Mesenchymal stem cell (in vitro differentiated cells and primary cell): ENCODE results near the gene RNASE13.
"Not testable (repeated sequence)": the region's sequence is repeated elsewhere in the genome, so short reads cannot be mapped to it uniquely, and the experiment has no call there.

ENCODE experiments used
- DNase-seq: peaks from one replicate; pipeline ENCODE4 v3.0.0-alpha.2; 2013
- H2AFZ ChIP-seq: one replicate; pipeline ENCODE4 v1.6.1; 2013; ENCODE audit warnings: low read depth, mild to moderate bottlenecking, control low read depth, inconsistent platforms, low read length, moderate library complexity
- H2AK5ac ChIP-seq: 2 replicates; pipeline ENCODE4 v1.6.1; 2013; ENCODE audit warnings: low read length, moderate library complexity, mild to moderate bottlenecking, inconsistent platforms; ENCODE audit not compliant: severe bottlenecking
- H2BK120ac ChIP-seq: one replicate; pipeline ENCODE4 v1.6.1; 2013; ENCODE audit warnings: low read depth, mild to moderate bottlenecking, inconsistent platforms, low read length, moderate library complexity
- H2BK12ac ChIP-seq, 2 experiments: one replicate each; pipeline ENCODE4 v1.6.1; 2013; ENCODE audit warnings: inconsistent platforms in 2 of 2, low read length in 2 of 2, mild to moderate bottlenecking in 2 of 2, moderate library complexity in 2 of 2, control low read depth in 1 of 2
- H2BK15ac ChIP-seq: one replicate; pipeline ENCODE4 v1.6.1; 2013; ENCODE audit warnings: mild to moderate bottlenecking, low read depth, inconsistent platforms; ENCODE audit not compliant: poor library complexity, severe bottlenecking
- H2BK5ac ChIP-seq: 2 replicates; pipeline ENCODE4 v1.6.1; 2013; ENCODE audit warnings: low read depth, mild to moderate bottlenecking, low read length, control low read depth, inconsistent platforms; ENCODE audit not compliant: poor library complexity, severe bottlenecking
- H3K14ac ChIP-seq, 2 experiments: one replicate each; pipeline ENCODE4 v1.6.1; 2013; ENCODE audit warnings: inconsistent platforms in 2 of 2, low read length in 2 of 2, control low read depth in 1 of 2, mild to moderate bottlenecking in 1 of 2, moderate library complexity in 1 of 2
- H3K18ac ChIP-seq, 2 experiments: one replicate each; pipeline ENCODE4 v1.6.1; 2013; ENCODE audit warnings: inconsistent platforms in 2 of 2, low read length in 2 of 2, control low read depth in 1 of 2, low read depth in 1 of 2, mild to moderate bottlenecking in 1 of 2
- H3K23ac ChIP-seq, 2 experiments: one replicate each; pipeline ENCODE4 v1.6.1; 2013; ENCODE audit warnings: inconsistent platforms in 2 of 2, low read length in 2 of 2, mild to moderate bottlenecking in 2 of 2, moderate library complexity in 2 of 2, control low read depth in 1 of 2
- H3K27ac ChIP-seq: 2 replicates; pipeline ENCODE4 v1.5.1; 2013; ENCODE audit warnings: mild to moderate bottlenecking, moderate library complexity, low read length, control low read depth, inconsistent platforms; ENCODE audit not compliant: poor library complexity, severe bottlenecking
- H3K27me3 ChIP-seq, 2 experiments: 2 replicates each; pipeline versions ENCODE4 v1.6.1 to v1.7.0; 2013; ENCODE audit warnings: low read length in 2 of 2, mild to moderate bottlenecking in 2 of 2, moderate library complexity in 2 of 2, control low read depth in 1 of 2, inconsistent platforms in 1 of 2; ENCODE audit not compliant: control insufficient read depth in 1 of 2, insufficient read depth in 1 of 2
- H3K36me3 ChIP-seq, 2 experiments: 2 replicates each; pipeline versions ENCODE4 v1.6.1 to v1.7.0; 2013; ENCODE audit warnings: low read length in 2 of 2, control low read depth in 1 of 2, inconsistent platforms in 1 of 2, low read depth in 1 of 2, mild to moderate bottlenecking in 1 of 2; ENCODE audit not compliant: insufficient read depth in 2 of 2, control insufficient read depth in 1 of 2
- H3K4ac ChIP-seq, 2 experiments: one replicate each; pipeline ENCODE4 v1.6.1; 2013; ENCODE audit warnings: inconsistent platforms in 2 of 2, low read length in 2 of 2, mild to moderate bottlenecking in 2 of 2, moderate library complexity in 2 of 2, control low read depth in 1 of 2, low read depth in 1 of 2
- H3K4me1 ChIP-seq: 2 replicates; pipeline ENCODE4 v1.6.1; 2013; ENCODE audit warnings: low read depth, low read length, control low read depth; ENCODE audit not compliant: control insufficient read depth, insufficient read depth
- H3K4me2 ChIP-seq: 2 replicates; pipeline ENCODE4 v1.6.1; 2013; ENCODE audit warnings: low read length, mild to moderate bottlenecking, inconsistent platforms; ENCODE audit not compliant: poor library complexity, severe bottlenecking
- H3K4me3 ChIP-seq, 2 experiments: 2 replicates each; pipeline versions ENCODE4 v1.5.1 to v1.7.0; 2013; ENCODE audit warnings: low read length in 2 of 2, mild to moderate bottlenecking in 2 of 2, control low read depth in 1 of 2, low read depth in 1 of 2; ENCODE audit not compliant: insufficient read depth in 1 of 2
- H3K79me1 ChIP-seq: replicated peaks from 2 replicates; pipeline ENCODE4 v1.6.1; 2013; ENCODE audit warnings: mild to moderate bottlenecking, control low read depth, low read length, inconsistent platforms; ENCODE audit not compliant: poor library complexity, severe bottlenecking
- H3K9ac ChIP-seq: 2 replicates; pipeline ENCODE4 v1.7.0; 2013; ENCODE audit warnings: mild to moderate bottlenecking, low read length, moderate library complexity
- H3K9me3 ChIP-seq: 2 replicates; pipeline ENCODE4 v1.7.0; 2013; ENCODE audit warnings: mild to moderate bottlenecking, low read length; ENCODE audit not compliant: control insufficient read depth
- H4K8ac ChIP-seq: one replicate; pipeline ENCODE4 v1.6.1; 2013; ENCODE audit warnings: inconsistent platforms, mild to moderate bottlenecking, low read length, moderate library complexity
- H4K91ac ChIP-seq: one replicate; pipeline ENCODE4 v1.6.1; 2013; ENCODE audit warnings: mild to moderate bottlenecking, low read length, inconsistent platforms
- WGBS: methylation state at CpG from one replicate; pipeline ENCODE4 v1.1.7; 2013; ENCODE audit warnings: mixed read lengths; 5-methylcytosine and 5-hydroxymethylcytosine counted together

RNASE13 gene

GRCh38 chr14:20985650-20986049, 49.0 kb downstream of the RNASE13 start:
- not testable (repeated sequence) for H2BK12ac ChIP-seq, H3K4me2 ChIP-seq, H4K8ac ChIP-seq, H4K91ac ChIP-seq, H2BK120ac ChIP-seq, H2AFZ ChIP-seq, H2BK5ac ChIP-seq, H3K27me3 ChIP-seq, H3K23ac ChIP-seq, H3K9me3 ChIP-seq, H3K79me1 ChIP-seq, H3K36me3 ChIP-seq, H3K4ac ChIP-seq, H3K9ac ChIP-seq, DNase-seq, H2BK15ac ChIP-seq, H2AK5ac ChIP-seq, H3K27ac ChIP-seq, H3K4me3 ChIP-seq, H3K18ac ChIP-seq, H3K14ac ChIP-seq
- 93% methylated on average over 4 of the region's 4 CpGs for WGBS
- peaks cover 12% of the 10 kb centered on the region for H3K4me1 ChIP-seq
